Measurements from ENCODE around the gene HMCN1. TPM values are rescaled to one million over a fixed set of nuclear protein-coding genes. Genes with fewer than 3 reads are reported as not detected.

HMCN1 gene
- polyA plus RNA-seq, 4 donors: 46.4 to 78.0 (median 51.2) TPM

DNA sequence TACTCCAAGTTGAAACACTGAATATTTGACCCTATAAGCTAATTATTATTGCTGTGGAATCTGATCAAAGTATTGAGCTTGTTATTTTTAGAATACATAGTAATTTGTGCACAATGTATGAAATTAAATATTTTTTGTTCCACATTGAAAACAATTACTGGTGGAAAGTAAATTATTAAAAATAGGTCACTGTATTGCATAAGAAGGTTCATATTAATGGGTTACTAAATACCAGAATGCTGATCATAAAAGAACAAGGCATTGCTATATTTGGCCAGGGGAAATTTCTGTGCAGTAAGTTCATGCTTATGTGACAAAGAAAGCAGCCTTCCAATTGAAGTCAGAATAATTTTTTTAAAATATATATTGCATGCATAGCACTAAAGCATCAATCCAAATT is 481.4 kb downstream of the HMCN1 start:
- no peak for DNase-seq (ENCODE audit: low read depth in 4 of 4, low spot score in 3 of 4)

DNA sequence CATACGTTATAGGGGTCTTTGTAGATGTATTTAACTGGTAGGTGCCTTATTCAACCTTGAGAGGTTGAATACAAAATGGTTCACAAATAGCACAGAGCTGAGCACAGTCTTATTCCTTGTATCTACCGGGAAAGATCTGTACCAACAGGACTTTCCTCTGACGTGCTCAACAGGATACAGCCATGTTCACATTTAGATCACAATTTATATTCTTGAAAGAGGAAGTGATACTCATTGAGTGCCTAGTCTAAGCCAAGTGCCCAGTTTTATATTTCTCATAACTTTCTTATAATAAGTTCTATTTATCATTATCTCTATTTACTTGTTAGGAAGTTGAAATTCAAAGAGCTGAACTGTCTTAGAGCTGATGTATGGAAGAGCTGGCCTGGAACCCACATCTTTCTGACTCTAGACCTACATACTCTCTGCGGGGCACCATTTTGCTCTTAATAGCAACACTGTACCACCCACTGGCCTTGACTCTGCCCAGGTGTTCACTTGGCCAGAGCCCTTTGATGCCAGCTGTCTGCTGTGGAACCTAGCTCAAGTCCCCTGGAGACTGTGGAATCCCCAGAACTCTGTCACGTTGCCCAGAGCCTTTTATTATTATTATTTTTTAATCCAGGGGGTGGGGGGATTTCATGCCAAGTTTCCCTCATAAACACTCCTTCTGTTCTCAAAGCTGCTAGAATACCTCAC is 484.6 kb downstream of the HMCN1 start:
- no peak for DNase-seq (ENCODE audit: low read depth in 4 of 4, low spot score in 3 of 4)

DNA sequence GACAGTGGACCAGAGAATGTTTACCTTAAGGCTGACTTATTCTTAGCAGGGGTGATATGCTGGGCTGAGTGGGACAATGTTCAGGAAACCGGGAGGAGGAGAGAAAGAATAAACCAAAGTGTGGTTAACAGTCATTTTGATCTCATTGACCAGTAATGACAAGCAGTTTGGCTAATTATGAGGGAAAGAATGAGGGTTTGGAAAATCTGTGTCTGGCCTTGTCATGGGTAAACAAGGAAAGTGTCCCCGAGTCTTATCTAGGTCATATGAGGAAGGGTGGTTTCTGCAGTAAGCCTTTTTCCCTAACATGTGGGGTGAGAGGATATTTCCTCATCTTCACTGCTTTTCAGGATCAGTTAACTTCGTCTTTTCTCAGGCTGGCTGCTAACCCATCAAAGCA is 485.9 kb downstream of the HMCN1 start:
- no peak for DNase-seq (ENCODE audit: low read depth in 4 of 4, low spot score in 3 of 4)

DNA sequence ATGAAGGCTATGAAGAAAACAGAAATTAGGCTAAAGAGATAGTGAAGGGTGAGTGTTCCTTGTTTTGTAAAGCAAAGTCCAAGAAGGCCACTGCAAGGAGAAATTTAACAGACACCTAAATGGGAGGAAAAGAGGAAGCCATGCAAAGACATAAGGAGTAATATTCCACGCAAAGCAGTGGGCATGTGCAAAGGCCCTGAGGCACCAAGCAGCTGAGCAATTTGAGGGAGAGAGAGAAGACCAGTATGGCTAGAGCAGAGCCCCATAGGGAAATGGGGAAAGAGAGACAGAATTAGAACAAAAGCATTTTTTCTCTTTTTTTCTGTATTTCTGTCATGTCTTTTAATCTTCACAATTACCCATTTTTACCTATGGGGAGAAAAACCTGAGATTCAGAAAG is 486.7 kb downstream of the HMCN1 start:
- no peak for DNase-seq (ENCODE audit: low read depth in 4 of 4, low spot score in 3 of 4)

DNA sequence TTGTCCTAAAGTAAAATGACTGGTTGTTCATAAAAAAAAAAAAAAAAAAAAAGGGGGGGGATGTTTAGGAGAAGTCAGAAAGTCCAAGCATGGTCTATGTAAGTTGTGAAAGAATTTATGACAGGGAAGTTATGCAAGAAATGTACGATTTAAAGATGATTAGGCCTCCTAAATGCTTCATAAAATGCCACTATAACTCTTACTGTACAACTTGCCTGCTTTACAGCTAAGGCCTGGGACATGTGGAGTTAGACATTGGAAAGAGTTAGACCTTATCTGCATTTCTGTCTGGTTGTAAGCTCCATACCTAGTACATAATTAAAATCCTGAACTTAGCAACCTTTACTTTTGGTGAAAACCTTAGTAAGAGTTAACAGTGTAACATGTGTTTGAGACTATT is 490.9 kb downstream of the HMCN1 start:
- no peak for DNase-seq (ENCODE audit: low read depth in 4 of 4, low spot score in 3 of 4)

DNA sequence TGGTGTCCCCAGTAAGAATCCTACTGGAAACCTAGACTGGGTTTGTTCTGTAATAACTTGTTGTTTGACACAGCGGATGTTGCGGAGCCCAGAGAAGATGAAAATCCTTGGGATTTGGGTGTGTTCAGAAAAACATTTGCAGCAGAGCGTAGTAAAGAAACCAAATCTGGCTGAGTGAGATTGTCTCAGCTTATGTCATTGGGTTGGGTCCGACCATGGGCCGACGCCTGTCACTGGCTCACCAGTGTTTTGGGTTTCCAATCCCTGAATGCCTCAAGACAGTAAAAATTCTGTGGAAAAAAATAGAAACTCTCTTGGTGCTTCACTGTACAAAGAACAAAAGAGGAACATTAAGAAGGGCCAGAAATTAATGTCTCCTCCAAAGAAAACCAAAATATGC is 494.6 kb downstream of the HMCN1 start:
- no peak for DNase-seq (ENCODE audit: low read depth in 4 of 4, low spot score in 3 of 4)

DNA sequence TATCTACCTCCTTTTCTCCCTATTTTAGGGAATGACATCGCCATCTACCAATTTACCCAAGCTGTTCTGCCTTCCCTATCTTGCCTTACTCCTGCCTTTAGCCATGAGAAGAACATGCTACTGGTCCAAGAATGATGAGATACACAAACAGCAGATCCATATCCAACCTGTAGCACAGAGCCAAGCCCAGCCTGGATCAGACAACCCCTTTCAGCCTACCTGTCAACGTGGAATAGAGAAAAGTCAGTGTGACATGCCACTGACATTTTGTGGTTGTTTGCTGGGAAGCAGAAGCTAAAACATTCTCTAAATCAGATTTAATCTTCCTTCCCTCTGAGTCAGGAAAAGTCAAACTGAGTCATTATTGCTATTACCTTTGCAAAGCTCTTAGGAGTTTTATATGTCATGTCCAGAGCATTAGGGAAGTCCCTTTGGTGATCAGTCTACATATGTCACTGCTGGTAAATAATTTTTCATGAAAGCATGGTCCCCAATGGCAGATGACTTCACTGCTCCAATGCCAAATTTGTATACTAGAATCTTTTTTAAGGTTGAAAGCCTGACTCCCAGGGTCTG is 497.8 kb downstream of the HMCN1 start:
- no peak for DNase-seq (ENCODE audit: low read depth in 4 of 4, low spot score in 3 of 4)

DNA sequence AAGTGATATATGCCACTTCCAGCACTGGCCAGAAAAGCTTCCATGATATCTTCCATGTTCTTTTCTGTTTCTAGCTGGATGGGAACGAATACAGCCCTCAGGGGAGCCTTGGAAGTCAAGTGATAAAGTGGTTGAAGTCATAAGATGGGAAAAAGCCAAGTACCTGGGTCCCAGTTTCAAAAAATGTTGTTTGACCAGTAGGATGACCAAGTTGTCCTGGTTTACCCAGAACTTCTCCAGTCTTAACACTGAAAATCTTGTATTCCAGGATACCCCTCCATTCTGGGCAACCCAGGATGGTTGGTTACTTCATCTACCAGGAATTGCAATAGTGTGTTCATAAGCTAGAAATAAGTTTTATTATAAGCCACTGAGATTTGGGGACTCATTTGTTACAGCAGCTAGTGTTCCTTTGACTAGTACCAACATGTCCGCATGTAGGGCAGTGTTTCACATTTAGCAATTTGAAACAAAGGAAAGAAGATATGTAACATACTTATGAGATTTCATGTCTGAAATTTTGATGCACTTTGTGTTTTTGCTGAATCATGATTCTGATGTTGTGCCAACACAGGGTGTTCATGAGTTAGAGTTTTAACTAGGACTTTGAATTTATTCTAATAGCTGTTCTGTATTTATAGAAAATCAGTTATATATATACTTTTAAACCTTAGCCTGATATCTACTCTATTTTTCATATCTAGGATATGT is 500.9 kb downstream of the HMCN1 start:
- DNase-seq (ENCODE audit: low read depth in 4 of 4, low spot score in 3 of 4): no peak

DNA sequence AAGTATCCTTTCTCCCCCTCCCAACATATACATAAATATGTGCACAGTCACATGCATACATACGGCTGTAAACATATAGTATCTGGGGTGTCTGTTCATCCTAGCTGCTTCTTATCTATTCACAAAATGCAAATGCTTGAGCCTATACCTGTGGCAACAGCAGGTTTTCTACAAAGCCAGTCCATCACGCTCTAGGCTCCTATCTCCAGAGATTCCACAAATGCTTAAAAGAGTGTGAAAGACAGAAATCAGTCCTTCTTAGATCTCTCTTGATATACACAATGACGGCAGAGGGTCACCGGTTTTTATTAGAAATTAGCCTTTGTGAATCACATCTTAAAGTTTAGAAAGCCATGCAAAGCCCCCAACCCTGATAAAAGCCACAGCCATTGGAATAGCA is 501.5 kb downstream of the HMCN1 start:
- DNase-seq (ENCODE audit: low read depth in 4 of 4, low spot score in 3 of 4): no peak

DNA sequence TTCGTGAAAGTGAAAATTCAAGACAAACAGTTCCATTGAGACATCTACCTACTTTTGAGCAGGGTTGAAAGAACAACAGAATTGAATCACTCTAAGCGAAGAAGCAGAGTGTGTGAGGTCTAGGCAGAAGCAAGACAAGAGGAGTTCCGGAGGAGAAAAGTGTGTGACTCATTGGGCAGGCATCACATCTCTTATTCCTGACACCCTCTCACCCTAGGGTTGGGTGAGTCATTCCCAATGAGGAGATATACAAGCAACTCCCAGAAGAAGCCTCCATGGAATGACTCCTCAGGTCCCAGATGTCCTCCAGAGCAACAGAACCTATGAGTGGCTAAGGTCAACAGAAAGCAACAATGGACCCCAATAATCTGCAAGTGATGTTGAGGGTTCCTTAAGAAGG is 502.7 kb downstream of the HMCN1 start:
- no peak for DNase-seq (ENCODE audit: low read depth in 4 of 4, low spot score in 3 of 4)

DNA sequence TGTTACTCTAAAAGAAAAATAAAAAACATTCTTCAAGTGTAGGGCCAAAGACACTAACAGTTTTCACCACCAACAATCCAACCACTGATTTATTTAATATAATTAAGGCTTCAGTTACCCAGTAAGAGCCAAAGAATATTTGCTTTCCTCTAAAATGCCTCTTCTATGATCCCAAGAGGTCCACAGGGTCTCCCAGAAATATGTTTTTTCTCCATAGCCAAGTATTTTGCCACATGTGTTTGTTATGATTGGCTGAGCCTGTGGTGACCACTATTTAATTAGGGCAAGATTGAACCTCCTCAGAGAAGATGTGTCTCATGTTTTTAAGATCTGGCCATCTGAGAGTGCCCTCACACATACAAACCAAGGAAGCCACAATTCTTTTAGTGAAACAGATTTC is 505.0 kb downstream of the HMCN1 start:
- DNase-seq (ENCODE audit: low read depth in 4 of 4, low spot score in 3 of 4): no peak

DNA sequence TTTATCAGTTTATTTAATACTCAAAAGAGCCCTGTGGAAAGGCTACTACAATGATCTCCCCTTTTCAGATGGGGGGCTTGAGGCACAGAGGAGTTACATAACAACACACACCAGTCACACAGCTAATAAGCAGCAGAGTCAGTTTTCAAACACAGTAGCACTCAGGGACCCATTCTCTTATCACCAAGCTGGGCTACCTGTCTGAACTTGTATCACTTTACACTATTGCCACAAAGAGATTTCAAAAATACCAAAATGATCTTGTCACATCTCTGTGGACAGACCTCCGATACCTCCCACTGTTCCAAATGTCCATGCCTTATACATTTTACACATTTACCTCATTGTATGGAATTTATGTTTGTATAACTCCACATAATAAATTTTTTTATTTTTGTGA is 506.2 kb downstream of the HMCN1 start:
- no peak for DNase-seq (ENCODE audit: low read depth in 4 of 4, low spot score in 3 of 4)
